ENCODE results near the gene ADNP2.

The ADNP2 gene

DNA sequence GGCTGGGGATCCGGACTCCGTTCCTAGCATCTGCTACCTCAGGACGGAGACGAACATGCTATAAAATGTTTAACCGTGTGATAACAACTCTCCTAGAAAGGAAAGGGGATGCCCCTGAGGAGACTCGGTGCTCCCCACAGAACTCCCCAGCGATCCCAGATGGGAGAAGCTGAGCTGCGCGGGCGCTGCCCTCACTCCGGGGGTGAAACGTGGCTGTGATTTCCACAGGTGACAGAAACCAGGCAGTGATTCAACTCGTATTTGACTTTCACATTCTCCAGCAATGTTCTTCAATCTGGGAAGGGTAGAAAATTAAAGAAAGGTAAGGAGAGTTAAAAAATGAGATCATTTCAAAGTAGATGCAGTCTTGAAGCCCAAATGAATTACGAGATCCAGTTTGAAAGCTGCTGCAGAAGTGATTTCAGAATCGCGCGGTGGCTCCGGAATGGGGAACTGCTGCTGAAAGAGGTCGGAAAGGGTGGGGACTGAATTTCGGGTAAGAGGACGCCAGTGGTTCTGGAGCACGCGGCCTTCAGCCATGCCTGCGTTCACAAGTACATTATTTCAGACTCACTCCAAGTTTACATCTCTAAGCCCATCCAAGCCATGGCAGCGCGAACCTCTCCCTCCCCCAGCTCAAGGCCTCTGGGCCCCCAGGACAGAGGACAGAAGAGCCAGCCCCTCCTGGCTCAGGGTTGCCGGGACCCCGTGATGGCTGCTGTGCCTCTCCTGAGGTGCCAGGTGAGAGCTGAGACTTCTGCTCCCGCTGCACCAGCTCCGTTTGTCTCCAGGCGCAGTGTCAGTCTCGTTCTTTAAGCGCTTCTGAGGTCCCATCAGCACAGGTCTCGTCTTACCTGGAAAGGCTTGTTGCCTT, 39.5 kb downstream of the ADNP2 start:
- DNase-seq = no peak

DNA sequence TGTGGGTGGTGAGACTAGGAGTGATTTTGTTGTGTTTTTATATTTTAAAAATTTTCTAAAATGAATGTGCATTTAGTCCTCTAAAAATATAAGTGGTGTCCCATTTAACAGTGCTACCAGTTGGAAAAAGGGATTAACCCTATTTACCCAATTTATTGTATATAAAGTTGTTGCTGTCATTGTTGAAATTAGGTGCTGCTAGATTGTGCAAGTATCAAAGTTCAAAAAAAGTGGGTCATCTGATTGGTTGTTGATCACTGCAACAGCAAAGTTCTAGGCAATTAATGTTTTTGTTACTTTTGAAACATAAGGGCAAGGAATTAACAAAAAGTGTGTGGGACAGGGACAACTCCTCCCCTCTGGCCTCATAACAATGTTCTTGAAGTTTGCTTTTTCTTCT, 40.6 kb downstream of the ADNP2 start:
- no peak for DNase-seq

DNA sequence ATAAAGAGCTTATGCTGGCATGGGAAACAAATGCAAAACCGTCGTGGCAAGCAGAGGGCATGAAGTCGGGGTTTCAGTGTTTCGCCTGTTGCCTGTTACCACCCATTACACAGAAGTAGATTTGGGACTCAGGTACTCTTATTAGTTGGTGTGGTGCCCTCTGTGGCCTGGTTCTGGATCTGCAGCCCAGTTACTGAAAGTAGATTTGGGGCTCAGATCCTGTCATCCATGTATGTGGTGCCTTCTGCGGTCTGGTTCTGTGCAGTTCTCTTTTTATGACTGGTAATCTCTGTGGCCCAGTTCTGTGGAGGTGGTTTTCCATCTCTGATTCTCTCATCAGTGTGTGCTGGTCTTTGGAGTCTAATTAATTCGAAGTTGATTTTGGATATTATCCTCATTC, 45.2 kb downstream of the ADNP2 start:
- no peak for DNase-seq

DNA sequence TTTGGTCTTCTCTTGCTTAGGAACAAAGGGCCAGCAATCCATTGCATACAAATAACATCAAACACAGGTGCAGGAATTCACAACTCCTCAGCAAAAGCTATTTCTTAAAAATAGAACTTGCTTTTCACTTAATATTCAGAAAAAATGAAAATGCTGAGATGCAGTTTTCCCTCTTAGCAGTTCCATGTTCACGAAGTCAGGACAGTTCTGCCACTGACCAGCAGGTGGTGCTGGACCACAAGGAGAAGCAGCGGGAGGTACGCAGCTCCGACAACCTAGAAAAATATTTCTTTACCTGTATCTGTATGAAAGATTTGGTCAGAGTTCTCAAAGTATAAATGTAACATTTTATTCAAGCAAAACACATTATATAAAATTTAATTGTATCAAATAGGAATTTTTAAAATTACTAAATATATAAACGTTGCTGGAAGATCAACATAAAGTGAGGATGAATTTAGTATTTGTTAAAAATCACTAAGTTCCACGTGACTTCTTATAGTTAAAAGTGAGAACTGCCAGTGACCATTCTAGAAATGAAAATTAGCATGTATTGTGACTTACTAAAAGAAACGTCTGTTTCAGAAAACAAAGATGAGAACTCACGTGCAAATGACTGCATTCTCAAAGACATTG, 48.8 kb downstream of the ADNP2 start:
- DNase-seq = peak; percentile 81

DNA sequence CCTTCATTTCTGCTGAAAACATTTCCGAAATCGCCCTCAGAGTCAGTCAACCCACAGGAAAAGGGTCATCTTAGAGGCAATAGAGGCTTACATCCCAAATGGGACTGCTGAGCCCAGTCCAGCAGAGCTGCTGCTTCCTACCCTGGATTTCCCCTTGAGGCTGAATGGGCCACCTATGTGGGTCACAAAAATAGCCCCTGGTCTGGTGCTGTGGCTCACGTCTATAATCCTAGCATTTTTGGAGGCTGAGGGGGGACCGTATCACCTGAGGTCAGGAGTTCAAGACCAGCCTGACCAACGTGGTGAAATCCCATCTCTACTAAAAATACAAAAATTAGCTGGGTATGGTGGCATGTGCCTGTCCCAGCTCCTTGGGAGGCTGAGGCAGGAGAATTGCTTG, 49.3 kb downstream of the ADNP2 start:
- no peak for DNase-seq

DNA sequence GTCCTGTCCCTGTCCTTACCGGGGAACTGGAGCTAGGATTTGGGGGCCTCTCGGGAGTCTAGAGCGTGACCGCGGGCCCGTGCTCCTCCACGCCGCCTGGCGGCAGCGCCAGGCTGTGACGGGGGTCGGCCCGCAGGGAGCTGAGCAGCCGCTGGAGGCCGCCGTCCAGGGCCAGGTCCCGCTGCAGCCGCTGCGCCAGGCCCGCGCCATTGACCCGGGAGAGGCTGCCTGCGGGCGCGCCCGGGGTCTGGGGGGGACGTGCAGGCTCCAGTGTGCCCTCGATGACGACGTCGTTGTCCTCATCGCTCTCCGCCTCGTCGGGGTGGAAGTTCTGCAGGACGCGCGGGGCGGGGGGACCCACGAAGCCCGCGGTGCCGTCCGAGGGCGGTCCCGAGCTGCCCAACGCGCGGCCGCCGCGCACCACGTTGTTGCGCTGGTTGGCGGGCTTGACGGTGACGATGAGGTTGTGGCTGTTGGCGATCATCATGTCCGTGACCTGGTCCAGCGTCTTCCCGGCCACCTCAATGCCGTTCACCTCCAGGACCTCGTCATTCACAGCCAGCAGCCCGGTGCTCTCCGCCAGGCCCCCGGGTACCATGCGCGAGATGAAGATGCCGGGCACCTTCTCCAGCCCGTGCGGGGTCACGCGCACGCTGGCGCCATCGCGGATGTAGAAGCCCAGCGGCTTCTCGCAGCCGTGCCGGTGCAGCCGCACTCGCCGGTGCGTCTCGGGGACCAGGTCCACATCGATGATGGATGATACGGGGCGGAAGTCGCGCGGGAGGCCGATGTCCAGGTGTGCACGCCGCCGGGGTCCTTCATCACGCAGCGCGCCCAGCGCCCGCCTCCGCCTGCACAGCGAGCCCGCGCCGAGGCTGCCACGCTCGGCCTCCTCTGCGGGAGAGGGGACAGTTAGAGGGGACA, 50.9 kb downstream of the ADNP2 start:
- peak; percentile 71 for DNase-seq

DNA sequence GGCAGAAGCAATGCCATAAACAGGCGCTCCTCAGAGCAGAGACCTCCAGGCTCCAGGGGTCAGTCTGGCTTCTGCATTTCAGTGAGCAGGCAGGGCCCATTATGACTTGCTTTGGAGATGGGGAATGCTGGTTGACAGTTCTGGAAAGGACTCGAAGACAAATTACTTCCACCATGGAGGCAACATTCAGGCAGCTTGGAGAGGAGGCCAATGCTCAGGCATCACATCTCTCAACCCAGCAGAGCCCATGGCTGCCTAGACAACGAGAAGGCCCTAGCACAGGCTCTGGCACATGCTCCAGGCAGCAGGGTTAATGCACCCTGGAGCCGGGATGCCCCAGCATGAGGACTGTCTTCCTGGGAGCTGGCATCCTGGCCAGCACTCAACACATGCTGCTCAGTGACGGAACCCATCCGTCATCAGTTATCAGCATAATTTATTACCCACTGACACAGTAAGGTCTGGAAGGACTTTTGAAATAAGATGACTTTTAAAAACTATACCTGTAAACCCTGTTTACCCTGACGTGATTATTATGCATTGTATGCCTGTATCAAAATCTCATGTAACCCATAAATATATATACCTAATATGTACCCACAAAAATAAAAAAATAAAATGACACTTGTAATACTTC, 52.8 kb downstream of the ADNP2 start:
- DNase-seq = peak; percentile 18

DNA sequence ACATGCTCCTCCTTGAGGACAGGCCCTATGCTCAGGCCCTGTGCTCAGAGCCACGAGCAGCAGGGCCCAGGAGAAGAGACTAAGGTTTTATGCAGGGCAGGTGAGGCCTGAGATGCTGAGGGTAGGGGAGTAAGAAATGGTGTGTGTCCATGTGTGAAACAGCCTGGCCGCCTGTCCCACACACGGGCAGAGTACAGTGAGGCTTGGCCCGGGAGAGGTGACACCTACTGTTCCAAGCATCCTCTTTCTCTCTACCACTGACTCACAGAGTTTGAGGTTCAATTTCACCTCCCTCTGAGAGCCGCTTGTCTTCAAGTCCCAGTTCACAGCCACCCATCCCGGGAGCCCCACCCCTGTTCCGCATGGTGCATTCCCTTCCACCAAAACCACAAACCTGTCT, 54.1 kb downstream of the ADNP2 start:
- DNase-seq = no peak

DNA sequence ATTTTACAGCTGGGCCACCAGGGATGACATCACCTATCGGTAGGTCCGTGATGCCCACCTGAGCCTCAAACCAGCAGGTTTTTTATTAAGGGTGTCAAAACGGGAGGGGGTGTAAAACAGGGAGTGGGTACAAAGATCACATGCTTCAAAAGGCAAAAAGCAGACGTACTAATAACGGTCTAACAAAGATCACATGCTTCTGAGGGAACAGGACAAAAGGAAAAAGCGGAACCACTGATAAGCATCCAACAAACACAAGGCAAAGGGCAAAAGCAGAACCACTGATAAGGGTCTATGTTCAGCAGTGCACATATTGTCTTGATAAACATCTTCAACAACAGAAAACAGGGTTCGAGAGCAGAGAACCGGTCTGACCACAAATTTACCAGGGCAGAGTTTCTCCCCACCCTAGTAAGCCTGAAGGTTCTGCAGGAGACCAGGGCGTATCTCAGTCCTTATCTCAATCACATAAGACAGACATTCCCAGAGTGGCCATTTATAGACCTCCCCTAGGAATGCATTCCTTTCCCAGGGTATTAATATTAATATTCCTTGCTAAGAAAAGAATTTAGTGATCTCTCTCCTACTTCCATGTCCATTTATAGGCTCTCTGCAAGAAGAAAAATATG, 55.8 kb downstream of the ADNP2 start:
- DNase-seq = peak; percentile 5

DNA sequence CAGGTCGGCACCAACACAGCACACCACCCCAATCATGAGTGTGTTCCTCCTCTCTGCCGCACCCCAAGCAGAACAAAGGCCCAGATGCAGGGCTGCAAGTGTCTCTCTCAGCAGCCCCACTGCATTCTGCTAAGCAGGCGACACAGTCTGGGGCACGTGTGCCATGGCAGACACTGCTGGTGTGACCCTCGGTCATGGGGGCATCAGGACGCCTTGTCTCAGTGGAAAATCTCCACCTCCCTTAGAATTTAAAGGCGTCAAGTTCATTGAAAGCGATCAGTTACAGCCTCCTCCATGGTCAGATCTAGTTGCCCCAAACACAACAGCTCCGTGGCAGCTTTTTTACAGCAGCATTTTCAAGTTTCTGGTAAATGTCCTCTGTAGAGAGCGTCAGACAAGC, 57.2 kb downstream of the ADNP2 start:
- peak; percentile 19 for DNase-seq

DNA sequence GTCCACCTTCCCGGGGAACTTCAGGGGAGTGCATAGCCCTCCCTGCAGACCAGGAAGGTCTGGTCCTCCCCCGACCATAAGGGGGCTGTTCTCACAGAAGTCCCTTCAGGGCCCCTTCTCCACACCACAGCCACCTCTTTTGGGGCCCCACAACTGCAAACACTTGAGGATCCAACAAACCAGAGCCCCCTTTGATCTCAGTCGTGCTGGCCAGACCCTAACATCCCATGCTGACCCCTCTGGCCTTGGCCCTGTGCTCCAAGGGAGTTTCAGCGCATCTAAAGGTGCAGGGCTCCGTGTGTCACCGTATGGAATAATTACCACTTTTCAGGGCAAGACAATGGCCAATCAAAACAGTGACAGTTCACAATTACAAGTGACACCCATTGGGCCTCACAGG, 57.7 kb downstream of the ADNP2 start:
- DNase-seq = peak; percentile 27

DNA sequence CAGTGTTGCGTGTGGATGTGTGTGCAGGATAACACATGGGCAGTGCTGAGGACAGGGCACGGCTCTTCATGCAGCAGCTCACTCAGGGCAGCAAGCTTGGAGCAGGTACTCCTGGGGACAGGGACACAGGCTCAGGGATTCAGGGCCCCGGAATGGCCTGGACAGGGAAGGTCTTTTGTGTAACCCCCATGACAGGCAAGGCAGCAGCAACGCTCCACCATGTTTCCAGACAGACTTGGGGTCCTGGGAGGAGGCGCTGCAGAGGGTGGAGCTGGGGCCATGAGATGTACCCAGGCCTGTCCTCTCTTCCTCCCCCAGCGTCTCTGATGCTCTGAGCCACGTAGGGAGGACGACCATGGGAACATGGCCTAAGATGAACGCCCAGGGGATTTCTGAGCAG, 58.3 kb downstream of the ADNP2 start:
- DNase-seq = peak; percentile 32

DNA sequence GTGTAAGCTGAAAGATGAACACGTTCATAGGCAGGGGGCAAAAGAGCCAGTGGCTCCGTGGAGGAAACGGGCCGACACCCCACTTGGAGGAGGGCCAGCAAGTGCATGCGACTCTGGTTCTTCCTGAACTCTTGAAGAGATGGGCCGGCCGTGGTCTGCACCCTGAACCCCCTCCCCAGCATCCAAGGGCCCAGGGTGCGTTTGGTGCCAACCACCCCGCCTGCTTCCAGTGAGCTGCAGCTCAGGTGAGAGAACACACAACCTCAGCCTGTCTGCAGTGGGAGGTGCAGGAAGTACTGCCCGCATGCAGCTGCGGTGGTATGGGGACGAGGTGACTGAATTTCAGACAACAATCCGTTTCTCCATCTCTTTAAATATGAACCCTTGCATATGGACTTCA, 58.9 kb downstream of the ADNP2 start:
- peak; percentile 39 for DNase-seq

DNA sequence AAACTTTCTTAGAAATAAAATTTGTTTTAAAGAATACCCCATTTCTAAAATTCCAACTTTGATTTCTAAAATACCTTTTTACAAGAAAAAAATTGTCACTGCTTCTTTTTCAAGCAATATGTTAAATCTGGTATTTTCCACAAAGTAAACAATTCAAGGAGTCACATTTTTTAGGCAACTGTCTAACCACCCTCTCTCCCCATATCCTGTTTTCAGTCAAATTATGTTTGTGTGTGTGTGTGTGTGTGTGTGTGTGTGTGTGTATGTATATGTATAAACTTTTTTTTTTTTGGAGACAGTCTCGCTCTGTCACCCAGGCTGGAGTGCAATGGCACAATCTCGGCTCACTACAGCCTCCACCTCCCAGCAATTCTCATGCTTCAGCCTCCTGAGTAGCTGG, 59.3 kb downstream of the ADNP2 start:
- DNase-seq = peak; percentile 9

DNA sequence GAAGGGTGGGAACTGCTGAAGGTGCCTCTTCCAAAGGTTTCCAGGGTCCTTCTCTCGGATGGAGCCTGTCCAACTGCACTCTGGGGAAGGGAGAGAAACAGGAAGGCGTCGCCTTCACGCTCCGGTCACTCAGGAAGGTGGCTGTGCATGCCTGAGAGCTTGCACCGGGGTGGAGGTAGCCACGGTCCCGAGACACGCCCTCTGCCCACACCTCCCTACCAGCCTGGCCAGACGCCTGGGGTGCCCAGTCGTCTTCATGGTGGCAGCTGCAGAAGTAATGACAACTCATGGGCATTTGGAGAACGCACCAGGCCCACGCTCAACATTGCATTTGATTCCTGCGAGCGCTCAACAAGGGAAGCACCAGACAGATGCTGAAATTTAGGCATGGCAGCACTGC, 59.9 kb downstream of the ADNP2 start:
- no peak for DNase-seq

DNA sequence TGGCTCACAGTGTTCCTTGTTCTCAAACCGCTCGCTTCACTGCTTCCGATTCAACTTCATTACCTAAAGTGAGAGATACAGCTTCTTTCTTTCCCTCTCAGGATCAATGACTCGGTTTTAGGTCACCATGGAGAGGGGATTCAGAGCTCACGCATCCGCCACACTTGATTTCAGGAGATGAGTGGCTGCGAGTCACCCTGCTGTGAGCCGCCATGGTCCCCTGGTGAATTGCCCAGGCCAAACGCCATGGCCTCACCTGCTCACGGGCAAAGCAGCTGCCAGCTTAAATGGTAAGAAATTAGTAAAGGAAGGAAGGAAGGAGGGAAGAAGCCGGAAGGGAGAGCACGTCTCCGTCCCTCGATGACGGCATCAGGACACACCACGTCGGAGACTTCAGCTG, 60.5 kb downstream of the ADNP2 start:
- no peak for DNase-seq

DNA sequence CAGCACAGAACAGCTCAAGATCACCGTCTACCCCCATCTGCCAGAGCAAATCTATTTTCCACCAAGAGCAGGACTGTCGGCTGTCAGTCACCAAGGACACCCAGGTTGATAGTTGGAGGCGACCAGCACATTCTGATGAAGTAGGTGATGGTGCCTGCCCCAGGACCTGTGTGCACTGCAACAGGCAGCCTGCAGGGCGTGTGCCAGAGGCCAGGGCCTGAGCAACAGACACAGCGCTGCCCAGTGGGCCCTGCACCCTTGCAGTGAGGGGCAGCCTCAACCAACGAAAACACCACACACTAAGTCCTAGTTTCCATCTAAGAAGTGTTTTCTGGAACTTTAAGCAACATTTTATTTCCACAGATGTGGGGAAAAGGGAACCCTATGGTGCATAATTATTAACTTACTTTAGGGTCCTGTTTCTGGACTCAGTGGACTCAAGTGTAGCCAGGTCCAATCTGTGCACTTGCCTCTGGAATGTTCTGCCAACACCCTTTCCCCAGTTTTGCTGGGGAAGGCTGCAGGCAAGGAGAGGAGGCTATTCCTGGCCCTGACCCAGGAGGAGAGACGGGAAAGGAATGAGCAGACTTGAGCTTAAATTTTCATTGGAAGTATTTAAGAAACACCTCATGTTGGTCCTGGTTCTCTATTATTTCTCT, 61.5 kb downstream of the ADNP2 start:
- no peak for DNase-seq

DNA sequence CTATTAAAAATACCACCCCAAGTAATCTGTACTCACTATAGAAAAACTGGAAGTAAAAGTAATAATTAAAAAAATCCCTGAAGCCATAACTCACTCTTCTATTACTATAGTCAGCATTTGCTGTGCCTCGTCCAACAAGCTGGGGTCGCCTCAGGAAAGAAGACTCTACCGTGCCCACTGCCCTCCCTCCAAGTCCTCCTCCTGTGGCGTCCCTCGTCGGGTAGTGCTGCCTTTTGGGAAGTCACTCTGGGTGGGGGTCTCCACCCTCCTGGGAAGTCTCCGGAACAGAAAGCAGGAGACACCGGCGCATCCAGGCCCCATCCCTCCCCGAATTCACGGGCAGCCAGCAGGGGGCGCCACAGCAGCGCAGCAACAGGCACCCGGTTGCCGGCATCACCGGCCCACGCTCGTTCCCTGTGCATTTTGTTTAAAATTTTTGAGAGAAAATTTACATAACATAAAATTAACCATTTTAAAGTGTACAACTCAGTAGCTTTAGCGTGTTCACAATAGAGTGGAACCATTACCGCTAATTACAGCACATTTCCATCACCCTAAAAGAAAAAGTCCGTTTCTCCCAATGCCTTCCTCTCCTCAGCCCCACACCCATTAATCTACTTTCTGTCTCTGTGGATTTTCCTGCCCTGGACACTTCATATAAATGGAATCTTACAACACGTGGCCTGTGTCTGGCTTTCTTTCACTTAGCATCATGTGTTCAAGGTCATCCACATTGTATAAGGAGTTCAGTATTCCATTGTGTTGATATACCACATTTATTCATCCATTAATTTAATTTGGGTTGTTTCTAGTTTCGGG, 62.2 kb downstream of the ADNP2 start:
- peak; percentile 74 for DNase-seq

DNA sequence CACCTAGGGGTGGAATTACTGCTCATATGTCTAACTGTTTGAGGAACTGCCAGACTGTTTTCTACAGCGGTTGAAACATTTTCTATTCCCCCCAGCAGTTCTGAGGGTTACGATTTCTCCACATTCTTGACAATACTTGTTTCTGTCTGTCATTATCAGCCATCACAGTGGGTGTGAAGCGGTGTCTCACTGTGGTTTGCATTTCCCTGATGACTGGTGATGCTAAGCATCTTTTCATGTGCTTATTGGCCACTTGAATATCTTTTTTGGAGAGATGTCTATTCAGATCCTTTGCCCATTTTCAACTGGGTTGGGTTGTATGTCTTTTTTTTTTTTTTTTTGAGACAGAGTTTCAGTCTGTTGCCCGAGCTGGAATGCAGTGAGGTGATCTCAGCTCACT, 63.0 kb downstream of the ADNP2 start:
- no peak for DNase-seq

DNA sequence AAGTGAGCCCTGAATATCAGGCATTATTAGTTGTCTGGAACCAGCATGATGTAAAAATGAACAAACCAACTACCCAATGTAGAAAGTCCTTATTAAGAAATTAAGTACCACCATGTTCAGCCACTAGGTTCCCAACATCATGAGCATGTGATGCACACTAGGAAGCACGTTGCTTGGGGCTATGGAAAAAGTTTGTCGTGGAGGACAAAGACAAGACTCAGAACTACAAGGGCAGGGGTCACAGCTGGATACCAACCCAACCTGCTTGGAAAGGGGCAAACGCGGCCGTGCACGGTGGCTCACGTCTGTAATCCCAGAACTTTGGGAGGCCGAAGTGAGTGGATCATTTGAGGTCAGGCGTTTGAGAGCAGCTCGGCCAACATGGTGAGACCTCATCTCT, 64.0 kb downstream of the ADNP2 start:
- no peak for DNase-seq
